ENCODE data around the gene PIGZ. TPM values are rescaled to one million over a fixed set of nuclear protein-coding genes. Genes with fewer than 3 reads are reported as not detected.

Gene PIGZ
- total RNA-seq, 2 donors from 2014 or later: 0.22 to 0.31 TPM

- H3K36me3 Mint-ChIP-seq (ENCODE audit: low read depth): peaks cover 1% of the 10 kb centered on the region
- 91 to 93% methylated on average over 5 to 6 of the region's 6 CpGs for WGBS, 2 experiments (ENCODE audit: insufficient coverage in 1 of 2, insufficient read length in 1 of 2)
- no peak overlapping the region for H3K27ac Mint-ChIP-seq
- Histone ChIP-seq H3K27ac (ENCODE audit: low read depth, low read length) (no peak overlapping the region), H3K36me3 (ENCODE audit: control insufficient read depth, insufficient read depth, low read length) (no peaks in the 10 kb centered on the region), H3K9ac (ENCODE audit: extremely low read depth, low read length, poor library complexity, severe bottlenecking) (no peak overlapping the region), H3K9me3 (ENCODE audit: control insufficient read depth, low read length) (peaks cover 13% of the 10 kb centered on the region), H3K4me1 (ENCODE audit: control insufficient read depth, insufficient read depth, low read length) (no peaks in the 10 kb centered on the region), H3K27me3 (ENCODE audit: control insufficient read depth, insufficient read depth, low read length, poor library complexity, severe bottlenecking) (no peaks in the 10 kb centered on the region), H3K4me3 (ENCODE audit: low read length) (no peak overlapping the region)
- peaks cover 12% of the 10 kb centered on the region for H3K9me3 Mint-ChIP-seq
- TF ChIP-seq, protein P1, sequence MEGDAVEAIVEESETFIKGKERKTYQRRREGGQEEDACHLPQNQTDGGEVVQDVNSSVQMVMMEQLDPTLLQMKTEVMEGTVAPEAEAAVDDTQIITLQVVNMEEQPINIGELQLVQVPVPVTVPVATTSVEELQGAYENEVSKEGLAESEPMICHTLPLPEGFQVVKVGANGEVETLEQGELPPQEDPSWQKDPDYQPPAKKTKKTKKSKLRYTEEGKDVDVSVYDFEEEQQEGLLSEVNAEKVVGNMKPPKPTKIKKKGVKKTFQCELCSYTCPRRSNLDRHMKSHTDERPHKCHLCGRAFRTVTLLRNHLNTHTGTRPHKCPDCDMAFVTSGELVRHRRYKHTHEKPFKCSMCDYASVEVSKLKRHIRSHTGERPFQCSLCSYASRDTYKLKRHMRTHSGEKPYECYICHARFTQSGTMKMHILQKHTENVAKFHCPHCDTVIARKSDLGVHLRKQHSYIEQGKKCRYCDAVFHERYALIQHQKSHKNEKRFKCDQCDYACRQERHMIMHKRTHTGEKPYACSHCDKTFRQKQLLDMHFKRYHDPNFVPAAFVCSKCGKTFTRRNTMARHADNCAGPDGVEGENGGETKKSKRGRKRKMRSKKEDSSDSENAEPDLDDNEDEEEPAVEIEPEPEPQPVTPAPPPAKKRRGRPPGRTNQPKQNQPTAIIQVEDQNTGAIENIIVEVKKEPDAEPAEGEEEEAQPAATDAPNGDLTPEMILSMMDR (conservative IDR thresholded peaks at IDR 0.05): no peak
- H3K4me1 Mint-ChIP-seq: no peaks in the 10 kb centered on the region
- no peak overlapping the region for H3K4me3 Mint-ChIP-seq
- no peak for DNase-seq
- H3K27me3 Mint-ChIP-seq (ENCODE audit: insufficient read depth): peaks cover 3% of the 10 kb centered on the region
Observed at GRCh38 chr3:196985298-196985697, 16.7 kb upstream of the PIGZ start.

DNA sequence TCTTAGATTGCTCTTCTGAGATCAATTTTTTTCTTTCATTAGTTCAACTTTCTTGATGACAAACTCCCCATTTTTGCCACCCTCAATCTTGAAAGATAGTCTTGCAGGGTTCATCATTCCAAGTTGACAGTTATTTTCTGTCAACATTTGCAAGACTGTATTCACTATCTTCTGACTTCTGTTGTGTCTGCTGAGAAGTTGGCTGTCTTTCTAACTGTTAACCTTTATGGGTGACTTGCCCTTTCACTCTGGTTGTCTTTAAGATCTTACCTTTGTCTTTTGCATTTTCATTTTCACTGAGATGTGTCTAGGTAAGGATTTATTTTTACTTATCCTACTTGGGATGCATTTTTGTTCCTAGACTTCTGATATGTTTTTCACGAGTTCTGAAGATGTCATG, 14.6 kb upstream of the PIGZ start:
- Histone ChIP-seq H3K4me3 (ENCODE audit: low read length) (no peak overlapping the region), H3K36me3 (ENCODE audit: control insufficient read depth, insufficient read depth, low read length) (no peaks in the 10 kb centered on the region), H3K4me1 (ENCODE audit: control insufficient read depth, insufficient read depth, low read length) (no peaks in the 10 kb centered on the region), H3K27ac (ENCODE audit: low read depth, low read length) (no peak overlapping the region), H3K27me3 (ENCODE audit: control insufficient read depth, insufficient read depth, low read length, poor library complexity, severe bottlenecking) (peaks cover 2% of the 10 kb centered on the region), H3K9me3 (ENCODE audit: control insufficient read depth, low read length) (peaks cover 13% of the 10 kb centered on the region), H3K9ac (ENCODE audit: extremely low read depth, low read length, poor library complexity, severe bottlenecking) (no peak overlapping the region)
- no peak overlapping the region for H3K4me3 Mint-ChIP-seq
- WGBS, 2 experiments (ENCODE audit: insufficient coverage in 1 of 2, insufficient read length in 1 of 2): 57 to 68% methylated on average over 1 of the region's 1 CpG
- peaks cover 8% of the 10 kb centered on the region for H3K27me3 Mint-ChIP-seq (ENCODE audit: insufficient read depth)
- H3K36me3 Mint-ChIP-seq (ENCODE audit: low read depth): peaks cover 1% of the 10 kb centered on the region
- DNase-seq: no peak
- TF ChIP-seq, protein P1 (conservative IDR thresholded peaks at IDR 0.05): no peak
- H3K4me1 Mint-ChIP-seq: no peaks in the 10 kb centered on the region
- peaks cover 12% of the 10 kb centered on the region for H3K9me3 Mint-ChIP-seq
- no peak overlapping the region for H3K27ac Mint-ChIP-seq

GRCh38 chr3:196981657-196982056, 13.0 kb upstream of the PIGZ start:
- Histone ChIP-seq H3K9ac (ENCODE audit: extremely low read depth, low read length, poor library complexity, severe bottlenecking) (no peak overlapping the region), H3K4me3 (ENCODE audit: low read length) (no peak overlapping the region), H3K27ac (ENCODE audit: low read depth, low read length) (no peak overlapping the region), H3K36me3 (ENCODE audit: control insufficient read depth, insufficient read depth, low read length) (no peaks in the 10 kb centered on the region), H3K4me1 (ENCODE audit: control insufficient read depth, insufficient read depth, low read length) (no peaks in the 10 kb centered on the region), H3K9me3 (ENCODE audit: control insufficient read depth, low read length) (peaks cover 13% of the 10 kb centered on the region), H3K27me3 (ENCODE audit: control insufficient read depth, insufficient read depth, low read length, poor library complexity, severe bottlenecking) (peaks cover 12% of the 10 kb centered on the region)
- 92 to 93% methylated on average over 12 to 13 of the region's 13 CpGs for WGBS, 2 experiments (ENCODE audit: insufficient coverage in 1 of 2, insufficient read length in 1 of 2)
- H3K36me3 Mint-ChIP-seq (ENCODE audit: low read depth): peaks cover 1% of the 10 kb centered on the region
- no peak overlapping the region for H3K27ac Mint-ChIP-seq
- H3K4me1 Mint-ChIP-seq: no peaks in the 10 kb centered on the region
- H3K9me3 Mint-ChIP-seq: peaks cover 12% of the 10 kb centered on the region
- DNase-seq: no peak
- H3K4me3 Mint-ChIP-seq: no peak overlapping the region
- H3K27me3 Mint-ChIP-seq (ENCODE audit: insufficient read depth): peaks cover 14% of the 10 kb centered on the region
- TF ChIP-seq, protein P1 (conservative IDR thresholded peaks at IDR 0.05): no peak
